Measurements from ENCODE around the gene P2RY11. TPM values are rescaled to one million over a fixed set of nuclear protein-coding genes. Genes with fewer than 3 reads are reported as not detected.

Gene P2RY11
- total and polyA plus RNA-seq, 8 donors, result 8.4 to 24.4 (median 12.9) TPM

DNA sequence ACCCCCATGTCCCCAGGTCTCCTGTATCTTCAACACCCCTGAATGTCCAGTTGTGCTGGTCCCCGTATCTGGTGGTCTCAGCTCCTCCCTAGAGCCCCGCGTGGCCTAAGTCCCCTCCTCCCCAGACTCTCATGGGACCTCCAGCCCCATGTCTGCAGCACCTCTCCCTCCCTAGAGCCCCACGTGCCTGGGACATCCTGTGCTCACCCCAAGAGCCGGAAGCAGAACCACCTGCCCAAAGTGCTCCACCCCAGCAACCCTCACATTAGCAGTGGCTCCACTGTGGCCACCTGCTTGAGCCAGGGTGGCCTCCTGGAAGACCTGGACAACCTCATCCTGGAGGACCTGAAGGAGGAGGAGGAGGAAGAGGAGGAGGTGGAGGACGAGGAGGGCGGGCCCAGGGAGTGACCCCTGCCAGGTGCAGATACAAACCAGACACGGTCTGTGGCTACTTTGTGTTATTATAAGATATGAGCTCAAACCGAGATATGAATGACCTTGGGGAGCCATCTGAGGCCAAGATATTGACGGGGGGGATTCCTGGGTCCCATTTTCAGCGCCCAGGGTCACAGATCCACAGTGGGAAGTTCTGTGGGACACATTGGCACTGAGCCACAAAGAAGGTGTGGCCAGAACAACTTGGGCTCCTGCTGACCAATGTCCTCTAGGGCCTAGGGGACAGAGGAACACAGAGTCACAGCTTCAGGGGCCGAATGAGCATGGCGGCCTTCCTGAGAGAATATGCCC, 19.4 kb upstream of the P2RY11 start:
- intact Hi-C loops (cut with DNase I), result no loop called here
- TF ChIP-seq, protein P1, sequence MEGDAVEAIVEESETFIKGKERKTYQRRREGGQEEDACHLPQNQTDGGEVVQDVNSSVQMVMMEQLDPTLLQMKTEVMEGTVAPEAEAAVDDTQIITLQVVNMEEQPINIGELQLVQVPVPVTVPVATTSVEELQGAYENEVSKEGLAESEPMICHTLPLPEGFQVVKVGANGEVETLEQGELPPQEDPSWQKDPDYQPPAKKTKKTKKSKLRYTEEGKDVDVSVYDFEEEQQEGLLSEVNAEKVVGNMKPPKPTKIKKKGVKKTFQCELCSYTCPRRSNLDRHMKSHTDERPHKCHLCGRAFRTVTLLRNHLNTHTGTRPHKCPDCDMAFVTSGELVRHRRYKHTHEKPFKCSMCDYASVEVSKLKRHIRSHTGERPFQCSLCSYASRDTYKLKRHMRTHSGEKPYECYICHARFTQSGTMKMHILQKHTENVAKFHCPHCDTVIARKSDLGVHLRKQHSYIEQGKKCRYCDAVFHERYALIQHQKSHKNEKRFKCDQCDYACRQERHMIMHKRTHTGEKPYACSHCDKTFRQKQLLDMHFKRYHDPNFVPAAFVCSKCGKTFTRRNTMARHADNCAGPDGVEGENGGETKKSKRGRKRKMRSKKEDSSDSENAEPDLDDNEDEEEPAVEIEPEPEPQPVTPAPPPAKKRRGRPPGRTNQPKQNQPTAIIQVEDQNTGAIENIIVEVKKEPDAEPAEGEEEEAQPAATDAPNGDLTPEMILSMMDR (IDR thresholded peaks at IDR 0.05), result no peak
- Histone ChIP-seq H3K27ac (no peak overlapping the region), H3K4me3 (no peak overlapping the region), H3K27me3 (no peaks in the 10 kb centered on the region), H3K9me3 (no peaks in the 10 kb centered on the region), H3K36me3 (peaks cover 0 to 51% of the 10 kb centered on the region in 2 donors), H3K4me1 (peaks cover 3 to 20% of the 10 kb centered on the region in 2 donors)
- ATAC-seq (no peak), DNase-seq (no peak)

DNA sequence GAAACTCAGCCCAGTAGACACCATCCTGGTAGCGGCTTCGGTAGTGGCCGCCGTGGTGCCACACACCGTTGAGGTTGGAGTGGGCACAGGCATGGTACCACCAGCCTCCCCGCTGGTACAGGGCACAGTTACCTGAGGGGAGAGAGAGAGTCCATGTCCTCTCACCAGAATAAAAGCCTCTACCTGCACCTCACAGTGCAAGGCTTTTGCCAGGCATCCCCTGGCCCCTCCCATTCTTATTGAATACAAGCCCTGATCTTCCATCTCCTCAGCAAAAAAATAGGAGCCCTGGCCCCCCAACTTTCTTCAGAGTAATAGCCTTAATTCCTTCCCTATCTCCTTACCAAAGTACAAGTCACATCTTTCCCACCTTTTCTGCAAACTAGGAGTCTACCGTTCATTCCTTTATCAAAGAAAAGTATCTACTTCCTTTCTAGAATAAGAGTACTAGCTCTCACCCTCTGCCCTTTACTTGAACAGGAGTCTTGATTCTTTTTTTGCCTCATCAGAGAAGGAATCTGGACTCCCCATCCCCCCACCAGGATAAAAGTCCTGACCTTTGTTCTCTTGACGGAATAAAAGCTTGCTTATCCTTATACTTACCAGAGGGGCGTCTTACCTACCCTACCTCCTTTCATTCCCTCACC, 18.7 kb upstream of the P2RY11 start:
- no peak for DNase-seq
- no peak overlapping the region for H3K4me3 ChIP-seq
- H3K9me3 ChIP-seq, result no peaks in the 10 kb centered on the region
- H3K36me3 ChIP-seq, result peaks cover 0 to 51% of the 10 kb centered on the region in 2 donors
- peaks cover 3 to 14% of the 10 kb centered on the region in 2 donors for H3K4me1 ChIP-seq
- H3K27me3 ChIP-seq, result no peaks in the 10 kb centered on the region
- H3K27ac ChIP-seq, result no peak overlapping the region
- ATAC-seq, result no peak
- TF ChIP-seq, protein P1 (IDR thresholded peaks at IDR 0.05), result no peak
- intact Hi-C loops (cut with DNase I), result no loop called here

DNA sequence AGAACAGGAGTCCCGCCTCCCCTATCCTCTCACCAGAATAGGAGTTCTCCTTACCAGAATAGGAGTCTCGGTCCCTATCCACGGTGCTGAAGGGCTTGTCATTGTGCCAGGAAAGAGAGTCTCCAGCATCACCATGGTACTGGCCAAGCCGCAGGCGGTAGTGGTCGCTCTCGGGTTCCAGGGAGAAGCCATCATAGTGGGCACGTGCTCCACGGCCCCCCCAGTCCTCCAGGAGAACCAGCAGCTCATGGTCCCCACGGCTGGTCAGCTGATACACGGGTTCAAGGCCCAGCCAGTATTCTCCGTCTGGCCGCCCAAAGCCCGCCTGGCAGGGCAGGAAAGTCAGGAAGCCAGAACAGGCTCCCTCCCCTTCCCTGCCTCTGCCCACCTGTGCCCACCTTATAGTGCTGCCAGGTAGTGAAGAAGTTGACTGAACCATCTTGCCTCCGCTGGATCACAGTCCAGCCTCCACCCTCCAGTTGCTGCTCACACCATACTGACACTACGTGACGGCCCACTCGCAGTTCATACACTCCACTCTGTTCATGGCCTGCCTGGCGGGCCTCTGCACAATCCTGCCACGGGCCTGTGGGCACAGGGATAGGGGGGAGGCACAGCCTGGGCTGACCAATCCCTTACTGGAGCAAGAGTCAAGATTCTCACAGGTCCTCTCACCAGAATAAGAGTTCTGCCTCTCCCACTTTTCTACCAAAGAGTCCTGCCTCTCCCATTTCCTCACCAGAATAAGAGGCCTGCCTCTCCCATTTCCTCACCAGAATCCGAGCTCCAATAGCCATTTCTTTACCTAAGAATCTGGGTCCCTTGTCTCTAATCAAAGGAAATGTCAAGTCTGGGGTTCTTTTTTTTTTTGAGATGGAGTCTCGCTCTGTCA, 18.0 kb upstream of the P2RY11 start:
- TF ChIP-seq, protein P1 (IDR thresholded peaks at IDR 0.05), result no peak
- Histone ChIP-seq H3K4me3 (no peak overlapping the region), H3K4me1 (peaks cover 3 to 14% of the 10 kb centered on the region in 2 donors), H3K27me3 (no peaks in the 10 kb centered on the region), H3K27ac (no peak overlapping the region), H3K36me3 (peaks cover 0 to 51% of the 10 kb centered on the region in 2 donors), H3K9me3 (no peaks in the 10 kb centered on the region)
- no peak for DNase-seq
- no peak for ATAC-seq
- intact Hi-C loops (cut with DNase I), result no loop called here

DNA sequence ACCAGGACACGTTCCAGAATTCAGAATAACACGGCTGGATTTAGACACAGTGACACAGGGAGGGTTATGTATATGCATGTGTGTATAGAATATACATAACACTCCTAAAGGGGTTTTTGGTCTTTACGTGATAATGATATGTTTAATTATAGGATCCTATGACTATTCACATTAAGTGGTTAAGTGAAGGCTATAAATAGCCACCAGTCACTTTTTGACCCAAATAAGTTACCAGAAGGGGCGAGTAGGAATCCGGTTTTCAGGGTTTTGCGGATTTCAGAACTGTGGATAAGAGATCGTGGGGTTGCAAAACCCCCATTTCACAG, 15.9 kb upstream of the P2RY11 start:
- ATAC-seq (no peak), DNase-seq (no peak)
- no peaks in the 10 kb centered on the region for H3K9me3 ChIP-seq
- peak overlapping the region; percentile 5 to 20 for H3K4me3 ChIP-seq
- peak overlapping the region; percentile 69 to 90 for H3K27ac ChIP-seq
- intact Hi-C loops (cut with DNase I), result no loop called here
- H3K27me3 ChIP-seq, result no peaks in the 10 kb centered on the region
- peaks cover 3 to 14% of the 10 kb centered on the region in 2 donors for H3K4me1 ChIP-seq
- peaks cover 0 to 33% of the 10 kb centered on the region in 2 donors for H3K36me3 ChIP-seq
- TF ChIP-seq, protein P1 (IDR thresholded peaks at IDR 0.05), result no peak

Data from left lung (tissue), 10 donors.